DOHH2 (cell line): Measurements from ENCODE around the gene MBP.

Source experiments
- H3F3A ChIP-seq: fragments of 200-600 bp; sonication (generic), shearing (Covaris generic); 2 replicates; pipeline ENCODE4 v1.6.0; 2016; ENCODE audit warnings: antibody characterized with exemption, mild to moderate bottlenecking; ENCODE audit not compliant: control insufficient read depth, insufficient read depth
- H3K27ac ChIP-seq: fragments of 200-600 bp; sonication (generic); 2 replicates; pipeline ENCODE4 v1.5.1; 2014; ENCODE audit warnings: low read depth, mild to moderate bottlenecking, low read length, moderate library complexity
- H3K27me3 ChIP-seq: fragments of 200-600 bp; sonication (generic); 2 replicates; pipeline ENCODE4 v1.6.1; 2014; ENCODE audit warnings: mild to moderate bottlenecking, low read length, mixed read lengths; ENCODE audit not compliant: control insufficient read depth
- H3K36me3 ChIP-seq: fragments of 200-600 bp; sonication (generic); 2 replicates; pipeline ENCODE4 v1.6.1; 2014; ENCODE audit warnings: mild to moderate bottlenecking, low read length, moderate library complexity, mixed read lengths; ENCODE audit not compliant: control insufficient read depth
- H3K4me1 ChIP-seq: fragments of 200-600 bp; sonication (generic); 2 replicates; pipeline ENCODE4 v1.6.1; 2014; ENCODE audit warnings: mild to moderate bottlenecking, low read length, mixed read lengths; ENCODE audit not compliant: control insufficient read depth
- H3K4me2 ChIP-seq: fragments of 200-600 bp; sonication (generic); 2 replicates; pipeline ENCODE4 v1.6.0; 2014; ENCODE audit warnings: mild to moderate bottlenecking, low read length, moderate library complexity
- H3K4me3 ChIP-seq: fragments of 200-600 bp; sonication (generic); 2 replicates; pipeline ENCODE4 v1.5.1; 2014; ENCODE audit warnings: mild to moderate bottlenecking, low read length, mixed read lengths
- H3K79me2 ChIP-seq: fragments of 200-600 bp; sonication (generic); 2 replicates; pipeline ENCODE4 v1.6.1; 2014; ENCODE audit warnings: mild to moderate bottlenecking, low read length, mixed read lengths; ENCODE audit not compliant: control insufficient read depth
- H3K9me2 ChIP-seq: fragments of 200-600 bp; sonication (generic); replicated peaks from 2 replicates; pipeline ENCODE4 v1.6.1; 2014; ENCODE audit warnings: mild to moderate bottlenecking, low read length, mixed read lengths; ENCODE audit not compliant: control insufficient read depth
- H3K9me3 ChIP-seq: fragments of 200-600 bp; sonication (generic); 2 replicates; pipeline ENCODE4 v1.6.1; 2014; ENCODE audit warnings: antibody characterized with exemption, low read length, mixed read lengths; ENCODE audit not compliant: control insufficient read depth, insufficient read depth
- H4K20me1 ChIP-seq: fragments of 200-600 bp; sonication (generic); 2 replicates; pipeline ENCODE4 v1.6.0; 2014; ENCODE audit warnings: low read depth, mild to moderate bottlenecking, antibody characterized with exemption, low read length, moderate library complexity; ENCODE audit not compliant: control insufficient read depth, insufficient read depth
- CTCF ChIP-seq: fragments of 200-600 bp; sonication (generic); IDR thresholded peaks from one replicate; pipeline ENCODE4 v1.5.1; 2014; ENCODE audit warnings: antibody characterized with exemption, mild to moderate bottlenecking, low read depth, low read length; ENCODE audit not compliant: poor library complexity, severe bottlenecking
- EZH2phosphoT487 ChIP-seq: fragments of 200-600 bp; sonication (generic); IDR thresholded peaks from 2 replicates; pipeline ENCODE4 v1.6.1; 2017; ENCODE audit warnings: borderline replicate concordance, mild to moderate bottlenecking, antibody characterized with exemption, low read length, moderate library complexity, mixed read lengths

Gene MBP

GRCh38 chr18:76985951-76986236 is 146.7 kb downstream of the MBP start:
- no peak overlapping the region for H3K4me3 ChIP-seq
- no peaks in the 10 kb centered on the region for H3K27me3 ChIP-seq
- H3K79me2 ChIP-seq: no peaks in the 10 kb centered on the region
- peaks cover 14% of the 10 kb centered on the region for H3F3A ChIP-seq
- no peak for TF ChIP-seq EZH2phosphoT487
- no peak for TF ChIP-seq CTCF
- H4K20me1 ChIP-seq: no peaks in the 10 kb centered on the region
- H3K36me3 ChIP-seq: peaks cover 17% of the 10 kb centered on the region
- no peaks in the 10 kb centered on the region for H3K9me2 ChIP-seq
- no peak overlapping the region for H3K4me2 ChIP-seq
- peaks cover 40% of the 10 kb centered on the region for H3K4me1 ChIP-seq
- no peaks in the 10 kb centered on the region for H3K9me3 ChIP-seq
- no peak overlapping the region for H3K27ac ChIP-seq

GRCh38 chr18:76985156-76985950 is 147.2 kb downstream of the MBP start:
- Histone ChIP-seq H3K36me3 (peaks cover 17% of the 10 kb centered on the region), H3K4me3 (no peak overlapping the region), H4K20me1 (no peaks in the 10 kb centered on the region), H3K9me2 (no peaks in the 10 kb centered on the region), H3K27ac (no peak overlapping the region), H3K9me3 (no peaks in the 10 kb centered on the region), H3K4me1 (peaks cover 40% of the 10 kb centered on the region), H3K79me2 (no peaks in the 10 kb centered on the region), H3K4me2 (no peak overlapping the region), H3F3A (peaks cover 20% of the 10 kb centered on the region), H3K27me3 (no peaks in the 10 kb centered on the region)
- no peak for TF ChIP-seq EZH2phosphoT487
- no peak for TF ChIP-seq CTCF

GRCh38 chr18:76984193-76985155 is 148.1 kb downstream of the MBP start:
- Histone ChIP-seq H3K79me2 (peaks cover 4% of the 10 kb centered on the region), H3K27ac (no peak overlapping the region), H3K9me3 (no peaks in the 10 kb centered on the region), H3K4me1 (peaks cover 43% of the 10 kb centered on the region), H3K4me3 (no peak overlapping the region), H3K36me3 (peaks cover 21% of the 10 kb centered on the region), H3K27me3 (no peaks in the 10 kb centered on the region), H3K9me2 (no peaks in the 10 kb centered on the region), H3F3A (peaks cover 27% of the 10 kb centered on the region), H3K4me2 (no peak overlapping the region), H4K20me1 (no peaks in the 10 kb centered on the region)
- TF ChIP-seq CTCF (no peak), EZH2phosphoT487 (no peak)
